T-helper 2 cell treated with Interferon-gamma antibody and Interleukin-4, amounts not matched to agents 100 ng/mL and 5 ng/mL, for 36 hours (primary cell): ENCODE results near the gene PWWP2B. TPM values are rescaled to one million over a fixed set of nuclear protein-coding genes. Genes with fewer than 3 reads are reported as not detected.
"Not testable (repeated sequence)": the region's sequence is repeated elsewhere in the genome, so short reads cannot be mapped to it uniquely, and the experiment has no call there.

Experiments used
- intact Hi-C: fragments of 100-400 bp; cut with micrococcal nuclease; formaldehyde crosslinking; loops from one replicate; pipeline ENCODE4 v1.15.1; 2023
- total RNA-seq: library from RNA; stranded (reverse); gene quantifications from 2 replicates; pipeline ENCODE4 v1.2.3, GENCODE V29; 2022

Gene PWWP2B
- total RNA-seq, 1 donor from 2014 or later, result 5.9 TPM

DNA sequence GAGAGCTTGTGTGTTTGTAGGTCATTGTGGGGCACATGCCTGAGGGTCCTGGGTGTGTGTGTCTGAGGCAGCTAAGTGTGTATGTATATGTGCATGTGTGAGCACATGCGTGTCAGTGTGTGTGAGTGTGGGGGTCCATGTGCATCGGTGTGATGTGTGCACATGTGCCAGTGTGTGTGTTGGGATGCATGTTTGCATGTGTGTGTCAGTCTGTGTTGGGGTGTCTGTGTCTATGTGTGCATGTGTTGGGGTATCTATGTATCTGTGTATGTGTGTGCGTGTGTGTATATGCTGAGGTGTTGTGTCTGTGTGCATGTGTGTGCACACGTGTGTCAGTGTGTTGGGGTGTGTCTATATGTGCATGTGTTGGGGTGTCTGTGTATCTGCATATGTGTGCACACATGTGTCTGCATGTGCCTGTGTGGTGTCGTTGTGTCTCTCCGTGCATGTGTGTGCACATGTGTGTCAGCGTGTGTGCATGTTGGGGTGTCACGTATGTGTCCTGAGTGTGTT is 33.3 kb downstream of the PWWP2B start:
- intact Hi-C loops, result no loop called here

DNA sequence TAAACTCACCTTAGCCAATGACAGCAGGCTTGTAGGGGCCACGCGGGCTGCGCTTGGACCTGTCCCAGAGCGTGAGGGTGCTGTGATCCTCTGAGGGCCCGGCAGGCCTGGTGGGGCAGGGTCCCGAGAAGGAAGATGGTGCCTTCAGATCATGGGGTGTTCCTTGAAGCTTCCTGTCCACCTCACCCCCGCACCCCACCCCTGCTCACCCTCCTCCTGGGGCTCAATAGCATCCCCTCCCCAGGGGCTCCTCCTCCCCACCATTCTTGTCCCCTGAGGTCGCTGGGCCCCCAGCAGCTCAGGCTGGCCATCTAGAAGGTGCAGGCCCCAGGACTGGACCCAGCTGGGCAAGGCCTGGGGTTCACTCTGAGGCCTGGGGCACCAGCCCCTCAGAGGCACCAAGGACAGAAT is 33.9 kb downstream of the PWWP2B start:
- intact Hi-C loops, result no loop called here

DNA sequence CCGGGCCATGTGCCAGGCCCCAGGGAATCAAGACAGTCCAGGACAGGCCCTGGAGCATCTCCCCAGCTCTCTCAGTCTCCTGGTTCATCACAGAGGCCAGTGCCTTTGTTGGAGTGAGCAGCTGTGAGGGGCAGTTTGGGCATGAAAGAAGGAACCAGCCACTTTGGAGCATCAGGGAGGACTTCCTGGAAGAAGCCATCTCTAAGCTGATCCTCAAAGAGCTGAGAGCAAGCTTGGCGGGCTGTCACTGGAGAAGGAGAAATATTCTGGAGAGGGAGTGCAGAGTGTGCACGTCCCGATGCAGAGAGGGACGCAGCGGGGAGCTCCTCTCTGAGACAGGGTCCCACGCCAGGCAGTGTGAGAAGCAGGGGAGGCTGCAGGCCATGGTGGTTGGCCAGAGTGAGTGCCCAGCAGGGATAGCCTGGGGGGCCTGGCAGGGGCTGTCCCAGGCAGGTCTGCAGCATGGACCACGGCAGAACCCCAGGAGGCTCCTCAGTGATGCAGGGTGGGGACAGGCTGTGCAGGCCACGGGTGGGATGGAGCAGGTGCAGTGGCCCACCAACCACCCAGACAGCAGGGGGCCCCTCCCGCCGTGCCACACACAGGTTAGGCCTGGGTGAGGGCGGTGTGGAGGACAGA is 34.7 kb downstream of the PWWP2B start:
- intact Hi-C loops, result no loop called here

DNA sequence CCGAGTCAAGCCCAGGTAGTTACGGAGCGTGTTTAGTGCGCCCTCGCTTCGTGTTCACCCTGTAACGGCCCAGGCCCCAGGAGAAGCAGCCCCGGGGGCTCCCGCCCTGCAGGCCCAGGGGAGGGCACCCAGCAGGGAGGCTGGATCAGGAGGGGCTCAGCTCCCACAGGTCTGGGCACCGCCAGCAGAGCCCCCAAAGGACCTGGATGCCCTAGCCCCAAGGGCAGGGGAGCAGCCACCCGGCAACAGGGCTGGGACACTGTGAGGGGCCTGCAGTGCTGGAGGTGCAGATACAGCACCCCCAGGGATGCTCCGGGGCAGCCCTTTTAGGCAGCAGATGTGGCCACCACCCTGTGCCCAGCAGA is 35.2 kb downstream of the PWWP2B start:
- intact Hi-C loops, result no loop called here

DNA sequence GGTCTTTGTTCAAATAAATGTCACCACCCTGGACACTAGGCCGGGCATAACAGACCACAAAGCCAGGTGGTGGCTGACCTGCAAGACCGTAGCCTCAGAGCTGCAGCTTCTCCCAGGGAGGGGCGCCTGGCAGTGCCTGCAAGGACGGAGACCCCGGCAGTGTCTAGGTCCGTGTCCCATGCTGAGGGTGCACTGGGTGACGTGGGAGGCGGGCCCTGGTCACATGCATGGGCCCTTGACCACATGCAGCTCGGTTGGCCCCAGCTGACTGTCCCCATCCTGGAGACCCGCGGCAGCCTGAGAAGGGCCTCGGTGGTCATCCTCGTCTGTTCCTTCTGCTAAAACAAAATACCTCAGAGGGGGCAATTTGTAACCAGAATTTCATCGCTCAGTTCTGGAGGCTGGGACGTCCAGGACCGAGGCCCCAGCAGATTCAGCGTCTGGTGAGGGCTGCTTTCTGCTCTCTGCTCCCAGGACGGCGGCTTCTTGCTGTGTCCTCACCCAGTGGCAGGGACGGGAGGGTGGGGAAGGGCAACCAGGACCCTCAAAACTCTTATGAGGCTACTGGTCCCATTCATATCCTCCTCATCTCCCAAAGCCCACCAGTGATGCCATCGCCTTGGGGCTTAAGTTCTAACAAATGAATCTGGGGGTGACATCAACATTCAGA is 36.8 kb downstream of the PWWP2B start:
- intact Hi-C loops, result no loop called here

DNA sequence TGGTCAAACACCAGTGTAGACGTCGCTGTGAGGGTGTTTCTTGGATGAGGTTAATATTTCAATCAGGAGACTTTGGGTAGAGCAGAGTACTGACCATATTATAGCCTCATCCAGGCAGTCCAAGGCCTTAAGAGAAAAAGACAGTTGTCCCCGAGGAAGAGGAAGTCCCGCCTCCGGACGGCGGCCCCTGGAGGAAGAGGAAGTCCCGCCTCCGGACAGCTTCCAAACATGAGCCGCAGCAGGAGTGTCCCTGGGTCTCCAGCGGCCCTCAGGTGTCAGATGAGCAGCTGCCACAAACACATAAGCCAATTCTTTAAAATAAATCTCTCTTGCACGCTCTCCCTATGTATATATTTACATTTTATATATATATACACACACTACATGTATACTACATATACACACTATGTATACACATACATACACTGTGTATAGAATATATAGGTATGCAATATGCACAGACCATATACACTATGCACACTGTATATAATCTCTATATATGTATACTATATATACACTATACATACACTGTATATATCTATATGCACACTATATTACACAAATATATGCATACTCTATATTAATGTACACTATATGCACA is 37.5 kb downstream of the PWWP2B start:
- intact Hi-C loops, result no loop called here

DNA sequence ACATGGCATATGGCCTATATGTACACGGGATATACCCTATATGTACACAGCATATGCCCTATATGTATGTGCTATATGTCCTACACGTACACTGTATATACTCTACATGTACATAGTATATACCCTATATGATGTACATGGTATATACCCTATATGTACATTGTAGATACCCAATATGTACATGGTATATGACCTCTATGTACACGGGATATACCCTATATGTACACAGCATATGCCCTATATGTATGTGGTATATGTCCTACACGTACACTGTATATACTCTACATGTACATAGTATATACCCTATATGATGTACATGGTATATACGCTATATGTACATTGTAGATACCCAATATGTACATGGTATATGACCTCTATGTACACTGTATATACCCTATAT is 38.3 kb downstream of the PWWP2B start:
- intact Hi-C loops, result not testable (repeated sequence)

DNA sequence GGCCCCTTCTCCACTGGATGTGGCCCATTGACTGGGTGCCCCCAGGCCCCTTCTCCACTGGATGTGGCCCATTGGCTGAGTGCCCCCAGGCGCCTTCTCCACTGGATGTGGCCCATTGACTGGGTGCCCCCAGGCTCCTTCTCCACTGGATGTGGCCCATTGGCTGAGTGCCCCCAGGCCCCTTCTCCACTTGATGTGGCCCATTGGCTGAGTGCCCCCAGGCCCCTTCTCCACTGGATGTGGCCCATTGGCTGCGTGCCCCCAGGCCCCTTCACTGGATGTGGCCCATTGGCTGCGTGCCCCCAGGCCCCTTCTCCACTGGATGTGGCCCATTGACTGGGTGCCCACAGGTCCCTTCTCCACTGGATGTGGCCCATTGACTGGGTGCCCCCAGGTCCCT is 39.1 kb downstream of the PWWP2B start:
- intact Hi-C loops, result not testable (repeated sequence)

DNA sequence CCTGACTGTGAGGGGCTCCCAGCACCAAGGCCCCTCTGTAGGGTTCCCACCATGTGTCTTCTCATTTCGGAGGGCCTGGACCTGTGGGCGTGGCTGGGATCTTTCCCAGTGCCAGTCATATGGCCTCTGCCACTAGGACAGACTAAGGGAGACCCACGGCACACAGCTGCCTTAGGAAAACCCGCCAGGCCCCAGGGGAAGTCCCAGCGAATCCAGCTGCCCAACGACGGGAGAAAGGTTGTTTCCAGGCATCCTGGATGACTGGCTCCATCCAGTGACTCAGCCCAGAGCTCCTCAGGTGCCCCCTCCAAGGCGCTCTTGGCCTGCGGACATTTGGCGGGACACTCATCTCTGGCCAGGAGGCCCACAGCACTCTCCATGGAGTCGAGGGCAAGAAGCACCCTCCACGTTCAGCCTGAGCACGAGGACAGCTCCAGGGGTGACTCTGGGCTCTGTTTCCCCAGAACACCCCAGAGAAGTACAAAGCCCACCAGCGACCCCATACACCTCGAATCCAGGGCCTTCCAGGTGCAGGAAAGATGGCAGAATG is 39.9 kb downstream of the PWWP2B start:
- intact Hi-C loops, result no loop called here

DNA sequence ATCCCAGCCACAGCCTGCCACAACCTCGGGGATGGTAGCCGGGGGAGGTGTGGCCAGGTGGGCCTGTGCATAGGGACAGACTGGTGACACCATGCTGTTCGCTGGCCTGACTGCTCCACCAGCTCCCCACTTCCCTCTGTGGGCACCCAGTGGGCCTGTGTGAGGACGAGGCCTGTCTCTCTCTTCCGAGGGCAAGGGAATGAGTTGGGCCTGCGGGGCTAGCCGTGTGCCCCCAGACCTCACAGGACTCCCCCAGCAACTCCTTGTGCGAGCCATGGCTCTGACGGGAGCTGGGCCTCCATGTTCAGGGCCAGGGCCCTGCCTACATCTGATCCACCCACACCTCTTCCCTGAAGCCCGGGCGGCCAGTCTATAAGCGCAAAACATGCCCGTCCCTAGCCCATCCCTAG is 40.5 kb downstream of the PWWP2B start:
- intact Hi-C loops, result no loop called here

DNA sequence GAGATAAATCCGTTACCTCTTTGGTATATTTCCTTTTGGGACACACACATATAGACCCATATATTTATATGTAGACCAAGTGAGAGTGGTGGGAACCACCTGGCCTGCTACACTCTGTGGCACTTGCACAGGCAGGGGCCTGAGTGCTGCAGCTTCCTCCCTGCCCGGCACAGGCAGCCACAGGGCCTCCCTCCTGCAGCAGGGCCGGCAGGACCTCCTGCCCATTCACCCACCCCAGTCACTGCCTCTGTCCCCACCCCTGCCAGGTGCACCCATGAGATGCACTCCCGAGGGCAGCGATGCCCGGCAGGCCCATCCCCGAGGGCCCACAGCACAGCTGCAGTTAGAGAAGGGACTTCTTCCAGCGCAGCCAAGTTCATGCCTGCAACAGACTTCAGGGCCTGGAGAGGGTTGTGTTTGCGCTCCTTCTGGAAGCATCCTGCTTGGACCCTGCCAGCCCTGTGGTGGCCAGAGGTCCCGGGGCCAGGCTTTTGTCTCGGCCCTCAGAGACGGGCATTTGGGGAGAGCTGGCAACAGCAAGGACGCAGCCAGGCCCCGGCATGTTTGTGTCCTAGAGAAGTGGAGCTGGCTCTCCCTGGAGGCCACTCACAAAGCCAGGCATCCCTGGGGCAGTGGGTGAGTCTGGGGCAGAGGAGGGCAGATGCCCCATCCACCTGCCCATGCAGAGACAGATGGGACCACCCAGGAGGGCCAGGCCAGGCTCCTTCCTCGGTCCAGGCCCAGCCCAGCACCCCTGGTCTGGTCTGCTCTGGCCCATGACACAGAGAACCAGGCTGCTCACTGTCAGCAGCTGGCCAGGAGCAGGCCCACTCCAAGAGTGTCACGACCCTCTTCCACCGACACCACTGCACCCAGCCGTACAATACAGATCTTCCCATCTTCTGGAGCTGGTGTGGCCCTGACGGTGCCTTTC is 41.4 kb downstream of the PWWP2B start:
- intact Hi-C loops, result no loop called here

DNA sequence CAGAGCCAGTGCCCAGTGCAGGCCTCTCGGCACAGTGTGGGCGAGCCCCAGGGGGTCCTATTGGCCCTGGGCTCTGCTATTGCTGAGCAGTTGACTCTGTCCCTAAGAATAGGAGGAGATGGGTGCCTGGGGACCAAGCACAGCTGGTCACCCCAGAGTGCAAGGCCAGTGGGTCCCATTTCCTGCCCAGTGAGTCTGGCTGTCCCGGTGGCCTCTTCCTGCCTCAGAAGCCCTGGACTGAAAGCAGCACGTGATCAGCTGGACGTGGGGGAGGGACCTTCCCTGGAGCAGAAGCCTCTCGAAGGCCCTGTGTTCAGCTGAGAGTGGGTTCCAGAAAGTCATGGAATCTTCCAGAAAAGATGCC is 42.0 kb downstream of the PWWP2B start:
- intact Hi-C loops, result no loop called here

DNA sequence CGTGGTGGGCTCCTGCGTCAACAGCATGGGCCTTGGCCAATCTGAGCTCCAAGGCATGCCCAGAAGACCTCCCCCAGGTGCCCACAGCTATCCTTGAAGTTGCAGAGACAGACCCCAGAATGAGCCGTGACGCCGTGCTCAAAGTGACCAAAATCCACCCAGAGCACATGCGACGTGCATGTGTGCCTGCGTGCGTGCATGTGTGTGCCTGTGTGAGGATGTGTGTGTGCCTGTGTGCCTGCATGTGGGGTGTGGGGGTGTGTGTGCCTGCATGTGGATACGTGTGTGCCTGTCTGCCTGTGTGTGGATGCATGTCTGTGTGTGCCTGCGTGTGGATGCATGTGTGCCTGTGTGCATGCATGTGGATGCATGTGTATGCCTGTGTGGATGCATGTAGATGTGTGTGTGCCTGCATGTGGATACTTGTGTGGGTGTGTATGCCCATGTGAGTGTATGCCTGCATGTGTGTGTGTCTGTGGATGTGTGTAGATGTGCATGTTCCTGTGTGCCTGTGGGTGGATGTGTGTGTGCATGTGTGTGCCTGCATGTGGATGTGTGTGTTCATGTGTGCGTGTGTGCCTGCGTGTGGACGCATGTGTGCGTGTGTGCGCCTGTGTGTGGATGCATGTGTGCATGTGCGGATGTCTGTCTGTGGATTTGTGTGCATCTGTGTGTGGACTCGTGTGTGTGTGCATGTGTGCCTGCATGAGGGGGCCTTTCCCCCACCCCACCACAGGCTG is 42.6 kb downstream of the PWWP2B start:
- intact Hi-C loops, result no loop called here

DNA sequence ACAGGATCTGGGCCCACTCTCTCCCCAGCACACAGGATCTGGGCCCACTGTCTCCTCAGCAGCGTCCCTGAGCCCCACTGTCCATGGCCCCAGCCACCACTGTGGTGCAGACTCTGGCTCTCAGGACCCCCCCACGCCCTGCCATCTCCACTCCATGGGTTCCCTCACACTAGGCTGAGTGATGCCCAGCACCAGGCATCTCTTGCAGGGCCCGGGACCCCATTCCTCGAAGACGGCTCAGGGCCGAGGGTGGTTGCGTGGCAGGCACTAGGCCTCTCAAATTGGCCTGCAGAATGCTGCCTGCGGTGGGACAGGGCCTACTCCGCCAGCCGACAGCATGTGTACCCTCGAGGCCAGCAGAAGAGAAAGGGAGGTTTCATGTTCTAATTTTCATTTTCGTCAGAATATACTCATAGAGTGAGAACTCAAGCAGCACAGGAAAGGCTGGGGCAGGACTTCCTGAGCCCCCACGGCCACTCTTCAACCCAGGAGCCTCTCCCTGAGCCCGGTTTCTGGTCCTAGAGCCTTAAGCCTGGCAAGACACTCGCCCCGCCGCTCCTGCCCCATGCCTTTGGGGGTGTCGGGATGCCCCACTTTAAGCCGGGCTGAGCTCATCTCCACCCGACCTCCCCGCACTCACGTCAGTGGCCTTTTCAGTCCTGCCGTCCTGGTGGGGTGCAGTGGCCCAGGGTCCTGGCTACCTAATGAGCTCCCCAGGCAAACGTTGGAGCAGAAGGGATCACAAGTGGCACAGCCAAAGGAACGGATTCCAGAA is 44.0 kb downstream of the PWWP2B start:
- intact Hi-C loops, result no loop called here

DNA sequence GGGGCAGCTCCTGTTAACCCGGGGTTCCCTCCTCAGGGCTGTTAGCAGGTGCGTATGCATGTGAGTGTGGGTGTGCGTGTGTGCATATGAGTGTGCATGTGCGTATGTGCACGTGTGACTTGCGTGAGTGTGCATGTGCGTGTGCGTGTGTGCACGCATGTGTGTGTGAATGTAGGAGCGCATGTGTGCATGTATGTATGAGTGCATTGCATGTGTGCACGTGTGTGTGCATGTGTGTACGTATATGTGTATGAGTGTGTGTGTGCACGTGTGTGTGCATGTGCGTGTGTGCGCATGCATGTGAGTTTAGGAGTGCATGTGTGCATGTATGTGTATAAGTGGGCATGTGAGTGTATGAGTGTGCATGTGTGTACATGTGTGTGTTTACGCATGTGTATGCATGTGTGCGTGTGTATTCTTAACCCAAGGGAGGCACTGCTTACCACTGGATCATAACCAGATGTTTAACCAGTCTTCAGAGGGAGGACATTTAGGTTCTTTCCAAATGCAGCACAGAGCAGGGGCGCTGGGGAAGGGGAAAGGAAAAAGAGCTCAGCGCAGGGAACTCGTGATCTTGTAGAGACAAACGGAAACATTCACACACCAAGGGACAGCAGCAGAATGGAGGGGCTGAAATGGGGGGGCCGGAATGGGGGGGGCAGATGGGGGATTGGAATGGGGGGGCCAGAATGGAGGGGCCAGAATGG is 45.0 kb downstream of the PWWP2B start:
- intact Hi-C loops, result no loop called here

DNA sequence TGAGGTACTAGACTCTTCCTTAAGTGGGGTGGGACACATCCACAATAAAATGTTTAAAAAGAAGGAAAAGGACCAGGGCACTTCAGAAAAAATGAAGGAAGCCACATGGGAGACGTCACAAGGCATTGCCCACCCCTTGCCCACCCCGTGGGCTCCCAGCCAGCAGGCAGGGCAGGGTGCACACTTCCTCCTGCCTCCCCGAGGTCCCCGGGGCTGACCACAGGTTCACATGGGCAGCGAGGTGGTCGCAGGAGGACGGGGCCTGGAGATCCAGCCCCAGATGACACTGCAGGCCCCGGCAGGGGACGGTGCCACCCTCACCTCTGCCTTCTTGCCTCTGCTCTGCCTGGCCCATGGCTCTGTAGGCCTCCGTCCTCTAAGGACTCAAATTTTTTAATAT is 45.6 kb downstream of the PWWP2B start:
- intact Hi-C loops, result no loop called here

DNA sequence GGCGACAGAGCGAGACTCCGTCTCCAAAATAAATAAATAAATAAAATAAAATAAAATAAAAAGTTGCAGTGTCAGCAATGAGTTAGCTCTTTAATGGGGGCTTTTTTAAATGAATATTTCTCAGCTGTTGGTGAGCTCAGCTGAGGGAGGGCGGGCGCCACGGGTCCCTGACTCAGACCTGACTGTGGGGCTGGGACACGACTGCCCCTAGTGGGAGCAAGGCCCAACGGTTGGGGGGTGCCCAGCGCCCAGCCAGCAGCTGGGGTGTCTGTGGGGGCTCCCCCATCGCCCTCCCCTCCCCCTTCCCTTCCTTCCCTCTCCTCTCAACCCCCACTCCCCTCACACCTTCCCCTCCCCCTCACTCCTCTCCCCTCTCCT is 46.6 kb downstream of the PWWP2B start:
- intact Hi-C loops, result no loop called here

DNA sequence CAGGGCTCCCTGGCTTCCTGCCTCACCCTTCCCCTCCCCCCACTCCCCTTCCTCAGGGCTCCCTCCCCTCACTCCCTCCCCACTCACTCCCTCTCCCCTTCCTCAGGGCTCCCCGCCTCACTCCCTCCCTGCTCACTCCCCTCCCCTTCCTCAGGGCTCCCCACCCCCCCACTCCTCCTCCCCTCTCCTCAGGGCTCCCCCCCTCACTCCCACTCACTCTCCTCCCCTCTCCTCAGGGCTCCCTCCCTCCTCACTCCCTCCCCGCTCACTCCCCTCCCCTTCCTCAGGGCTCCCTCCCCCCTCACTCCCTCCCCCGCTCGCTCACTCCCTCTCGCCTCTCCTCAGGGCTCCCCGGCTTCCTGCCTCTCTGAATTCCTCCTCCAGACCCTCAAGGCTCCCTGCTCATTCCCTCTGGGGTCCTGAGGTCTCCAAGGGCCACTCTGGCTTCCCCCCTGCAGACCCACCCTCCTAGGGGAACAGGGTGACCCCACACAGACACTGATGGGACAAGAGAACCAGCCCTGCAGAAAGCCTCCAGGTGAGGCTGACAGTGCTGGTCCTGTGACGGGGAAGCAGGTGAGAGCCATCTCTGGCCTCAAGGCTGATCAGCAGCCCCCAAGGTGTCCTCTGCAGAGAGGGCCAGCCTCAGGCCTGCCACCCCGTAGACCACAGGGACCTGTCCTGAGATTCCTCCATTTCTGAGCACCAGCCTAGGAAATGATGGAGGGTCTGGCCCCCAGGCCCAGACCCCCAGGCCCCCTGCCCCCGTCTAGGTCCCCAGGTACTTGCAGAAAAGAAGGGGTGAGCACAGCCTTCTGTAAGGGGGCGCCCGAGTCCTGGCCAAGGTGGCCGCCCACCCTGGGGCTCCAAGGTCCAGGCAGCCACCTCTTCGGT is 47.2 kb downstream of the PWWP2B start:
- intact Hi-C loops, result no loop called here
